Activated T-helper 1 cell treated with anti-CD3 and anti-CD28 coated beads, Interleukin-12 subunit alpha, Interleukin-12 subunit beta, Interleukin-2, Interleukin-4 antibody, amounts not matched to agents 30 ng/mL and 10 ng/mL and 1 ng/mL, durations not matched to agents 14 hours and 24 hours and 36 hours (primary cell): ENCODE results near the gene LMO1. TPM values are rescaled to one million over a fixed set of nuclear protein-coding genes. Genes with fewer than 3 reads are reported as not detected.

Experiments
- DNase-seq: peaks from one replicate; pipeline ENCODE4 v3.0.0; 2021; ENCODE audit warnings: low spot score
- H3K27ac Mint-ChIP-seq: one replicate; pipeline ENCODE4 v1.8.0; 2021; ENCODE audit warnings: mild to moderate bottlenecking, mixed read lengths
- H3K27me3 Mint-ChIP-seq: one replicate; pipeline ENCODE4 v1.8.0; 2022; ENCODE audit warnings: mild to moderate bottlenecking, moderate library complexity, mixed read lengths; ENCODE audit not compliant: insufficient read depth
- H3K36me3 Mint-ChIP-seq: one replicate; pipeline ENCODE4 v1.8.0; 2021; ENCODE audit warnings: low read depth, mixed read lengths
- H3K4me1 Mint-ChIP-seq: one replicate; pipeline ENCODE4 v1.8.0; 2021; ENCODE audit warnings: low read depth, mixed read lengths
- H3K4me3 Mint-ChIP-seq: one replicate; pipeline ENCODE4 v1.8.0; 2021; ENCODE audit warnings: mild to moderate bottlenecking, moderate library complexity, mixed read lengths
- H3K9me3 Mint-ChIP-seq: one replicate; pipeline ENCODE4 v1.8.0; 2021; ENCODE audit warnings: mixed read lengths
- intact Hi-C: fragments of 100-400 bp; cut with micrococcal nuclease; formaldehyde crosslinking; loops from one replicate; pipeline ENCODE4 v1.15.1; 2024
- total RNA-seq: library from RNA; stranded (reverse); gene quantifications from 2 replicates; pipeline ENCODE4 v1.2.3, GENCODE V29; 2022

LMO1 gene
- total RNA-seq, 1 donor from 2014 or later: not detected

DNA sequence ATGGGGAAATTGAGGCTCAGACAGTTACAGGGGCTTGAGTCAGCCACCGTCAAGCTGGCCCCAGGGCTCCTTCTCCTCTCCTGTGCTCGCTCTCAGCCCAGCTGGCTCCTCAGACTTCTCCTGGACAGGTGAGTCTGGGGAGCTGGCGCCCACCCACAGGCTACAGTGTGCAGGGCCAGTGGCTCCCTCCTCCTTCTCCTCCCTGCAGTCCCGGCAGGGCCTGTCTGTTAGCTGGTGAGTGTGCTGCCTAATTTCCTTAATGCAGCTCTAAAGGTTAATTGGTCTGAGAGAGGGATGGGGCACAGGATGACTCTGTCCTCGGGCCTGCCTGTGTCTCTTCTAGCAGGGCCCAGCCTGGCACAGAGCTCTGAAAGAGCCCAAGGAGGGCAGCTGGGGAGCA is 31.7 kb downstream of the LMO1 start:
- Mint-ChIP-seq H3K4me3 (no peak overlapping the region), H3K4me1 (no peaks in the 10 kb centered on the region), H3K36me3 (no peaks in the 10 kb centered on the region), H3K27ac (no peak overlapping the region), H3K27me3 (peaks cover 6% of the 10 kb centered on the region), H3K9me3 (no peaks in the 10 kb centered on the region)
- intact Hi-C loops: no loop called here
- DNase-seq: no peak

DNA sequence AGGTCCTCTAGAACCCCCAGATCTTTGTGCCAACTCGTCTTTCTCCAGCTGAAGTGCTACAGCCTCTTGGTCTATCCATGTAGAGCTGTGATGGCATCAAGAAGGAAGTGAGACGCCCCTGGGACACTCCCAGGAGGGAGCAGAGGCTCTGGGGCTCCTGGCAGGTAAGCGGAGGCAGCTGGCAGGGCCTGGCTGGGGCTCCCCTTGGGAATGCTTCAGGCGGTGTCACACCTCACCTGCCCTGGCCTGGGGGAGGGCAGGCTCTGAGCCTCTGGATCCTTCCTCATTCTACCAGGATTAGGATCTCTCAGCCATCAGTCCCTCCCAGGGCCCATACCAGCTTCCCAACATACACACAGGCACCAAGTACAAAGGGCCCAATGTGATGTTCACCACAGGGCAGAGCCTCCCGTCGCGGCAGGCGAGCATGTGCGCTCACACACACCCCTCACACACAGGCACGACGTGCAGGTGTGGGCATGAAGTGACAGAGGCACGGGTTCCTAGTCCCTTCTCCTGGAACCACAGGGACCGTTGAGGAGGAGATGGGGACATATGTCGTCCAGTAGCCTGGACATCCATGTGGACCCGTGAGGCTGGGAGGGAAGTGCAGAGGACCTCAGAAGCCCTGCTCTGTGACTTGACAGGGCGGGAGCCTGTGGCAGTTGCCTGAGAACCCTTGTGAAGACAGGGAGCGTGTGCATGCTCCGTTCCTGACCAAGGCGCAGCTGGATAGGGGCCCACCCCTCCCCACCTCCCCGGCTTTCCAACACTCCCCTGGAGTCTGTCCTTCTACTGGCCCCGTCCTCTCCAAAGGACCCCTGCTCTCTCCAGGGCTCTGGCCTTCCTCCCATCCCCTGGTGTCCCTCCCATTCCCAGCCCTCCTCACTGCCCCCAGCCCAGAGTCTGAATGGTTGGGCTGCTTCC is 32.5 kb downstream of the LMO1 start:
- Mint-ChIP-seq H3K27ac (no peak overlapping the region), H3K9me3 (no peaks in the 10 kb centered on the region), H3K4me3 (no peak overlapping the region), H3K36me3 (no peaks in the 10 kb centered on the region), H3K27me3 (peaks cover 7% of the 10 kb centered on the region), H3K4me1 (no peaks in the 10 kb centered on the region)
- DNase-seq: no peak
- intact Hi-C loops: no loop called here

DNA sequence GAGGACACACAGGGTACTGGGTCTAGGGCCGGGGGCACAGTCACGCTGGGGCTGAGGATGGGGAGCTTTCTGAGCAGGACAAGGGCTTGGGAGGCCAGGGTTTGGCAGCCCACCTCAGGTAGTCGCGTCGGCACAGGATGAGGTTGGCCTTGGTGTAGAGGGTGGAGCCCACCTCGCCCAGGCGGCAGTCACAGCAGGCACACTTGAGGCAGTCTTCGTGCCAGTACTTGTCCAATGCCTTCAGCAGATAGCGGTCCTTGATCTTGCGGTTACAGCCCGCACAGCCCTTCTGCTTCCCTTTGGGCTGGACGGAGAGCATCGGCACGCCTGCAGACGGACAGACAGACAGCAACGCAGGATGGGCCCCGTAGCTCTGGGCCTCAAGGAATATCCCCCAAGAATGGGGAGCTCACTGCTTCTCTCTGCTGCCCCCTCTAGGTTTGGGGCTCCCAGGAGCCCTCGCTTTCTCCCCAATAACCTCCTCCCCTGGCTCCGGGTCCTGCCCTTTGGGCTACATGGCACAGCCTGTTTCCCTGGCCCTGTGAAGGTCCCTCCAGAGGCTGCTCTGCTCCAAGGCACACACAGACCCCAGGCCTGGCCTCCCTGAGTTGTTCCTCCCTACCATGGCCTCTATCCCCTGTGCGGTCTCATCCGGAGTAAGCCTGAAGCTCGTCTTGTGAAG is 33.4 kb downstream of the LMO1 start:
- intact Hi-C loops: no loop called here

DNA sequence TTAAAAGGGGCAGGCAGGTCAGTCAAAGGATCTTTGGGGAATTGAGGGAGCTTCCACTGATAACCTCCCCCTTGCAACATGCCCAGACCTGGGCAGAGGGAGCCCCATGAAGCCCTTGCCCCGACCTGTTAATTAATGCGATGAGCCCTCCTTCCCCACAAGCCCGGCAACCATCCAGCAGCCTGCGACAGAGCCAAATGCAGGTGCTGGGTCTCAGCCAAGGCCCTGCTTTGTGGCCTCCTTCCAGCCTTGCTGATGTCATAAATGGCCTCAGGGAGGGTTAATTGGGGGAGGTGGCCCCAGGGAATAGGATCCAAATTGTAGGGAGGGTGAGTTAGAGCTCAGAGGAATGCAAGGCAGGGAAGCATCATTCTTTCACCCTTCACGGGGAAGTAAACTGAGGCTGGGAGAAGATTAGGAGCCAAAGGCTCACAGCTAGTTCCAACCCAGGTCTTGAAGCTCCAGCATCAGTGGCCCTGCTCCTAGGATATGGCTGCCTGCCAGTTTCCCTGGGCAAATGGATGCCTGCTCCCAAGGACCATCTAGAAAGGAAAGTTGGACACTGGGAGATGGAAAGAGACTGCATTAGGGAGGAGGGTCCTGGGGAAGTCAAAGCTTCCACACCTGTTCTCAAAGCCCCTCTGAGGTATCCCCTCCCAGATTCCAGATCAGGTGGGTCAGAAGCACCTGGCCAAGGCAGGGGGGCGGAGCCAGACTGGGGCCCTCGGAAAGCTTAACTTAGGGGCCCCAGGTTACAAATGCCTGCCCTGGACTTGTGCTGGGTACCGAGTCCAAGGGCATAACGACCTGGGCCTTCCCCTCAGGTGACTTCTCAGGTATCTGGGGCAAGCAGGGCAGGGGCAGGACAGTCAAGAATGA is 34.1 kb downstream of the LMO1 start:
- no peak overlapping the region for H3K4me3 Mint-ChIP-seq
- DNase-seq: no peak
- H3K9me3 Mint-ChIP-seq: no peaks in the 10 kb centered on the region
- no peaks in the 10 kb centered on the region for H3K36me3 Mint-ChIP-seq
- H3K27ac Mint-ChIP-seq: no peak overlapping the region
- peaks cover 7% of the 10 kb centered on the region for H3K27me3 Mint-ChIP-seq
- H3K4me1 Mint-ChIP-seq: peaks cover 4% of the 10 kb centered on the region
- intact Hi-C loops: no loop called here

More for the DNA sequence above, 33.4 kb downstream of the LMO1 start:
- H3K4me3 Mint-ChIP-seq: no peak overlapping the region
- peaks cover 7% of the 10 kb centered on the region for H3K27me3 Mint-ChIP-seq
- DNase-seq: no peak
- peaks cover 4% of the 10 kb centered on the region for H3K4me1 Mint-ChIP-seq
- H3K27ac Mint-ChIP-seq: no peak overlapping the region
- no peaks in the 10 kb centered on the region for H3K9me3 Mint-ChIP-seq
- no peaks in the 10 kb centered on the region for H3K36me3 Mint-ChIP-seq

DNA sequence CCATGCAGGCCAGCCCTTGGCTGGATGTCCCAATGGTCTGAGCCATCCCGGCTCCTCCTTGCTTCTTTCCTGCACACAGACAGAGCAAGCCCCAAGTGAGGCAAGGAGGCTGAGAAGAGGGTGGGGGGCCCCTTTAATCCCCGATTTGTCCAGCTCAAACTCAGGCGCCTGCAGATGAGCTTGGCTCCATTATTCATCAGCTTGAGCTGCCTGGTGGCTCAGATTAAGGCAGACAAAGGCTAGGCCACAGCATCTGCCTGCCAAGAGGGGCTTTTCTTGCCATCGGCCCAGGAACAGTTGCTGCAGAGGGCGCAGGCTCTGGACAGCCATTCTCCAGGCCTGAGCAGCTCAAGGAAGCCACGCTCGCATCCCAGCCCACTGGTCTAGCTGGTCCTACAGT is 35.4 kb downstream of the LMO1 start:
- H3K9me3 Mint-ChIP-seq: no peaks in the 10 kb centered on the region
- no peak overlapping the region for H3K27ac Mint-ChIP-seq
- no peak for DNase-seq
- H3K4me1 Mint-ChIP-seq: peaks cover 10% of the 10 kb centered on the region
- peaks cover 12% of the 10 kb centered on the region for H3K27me3 Mint-ChIP-seq
- no peak overlapping the region for H3K4me3 Mint-ChIP-seq
- intact Hi-C loops: no loop called here
- no peaks in the 10 kb centered on the region for H3K36me3 Mint-ChIP-seq

DNA sequence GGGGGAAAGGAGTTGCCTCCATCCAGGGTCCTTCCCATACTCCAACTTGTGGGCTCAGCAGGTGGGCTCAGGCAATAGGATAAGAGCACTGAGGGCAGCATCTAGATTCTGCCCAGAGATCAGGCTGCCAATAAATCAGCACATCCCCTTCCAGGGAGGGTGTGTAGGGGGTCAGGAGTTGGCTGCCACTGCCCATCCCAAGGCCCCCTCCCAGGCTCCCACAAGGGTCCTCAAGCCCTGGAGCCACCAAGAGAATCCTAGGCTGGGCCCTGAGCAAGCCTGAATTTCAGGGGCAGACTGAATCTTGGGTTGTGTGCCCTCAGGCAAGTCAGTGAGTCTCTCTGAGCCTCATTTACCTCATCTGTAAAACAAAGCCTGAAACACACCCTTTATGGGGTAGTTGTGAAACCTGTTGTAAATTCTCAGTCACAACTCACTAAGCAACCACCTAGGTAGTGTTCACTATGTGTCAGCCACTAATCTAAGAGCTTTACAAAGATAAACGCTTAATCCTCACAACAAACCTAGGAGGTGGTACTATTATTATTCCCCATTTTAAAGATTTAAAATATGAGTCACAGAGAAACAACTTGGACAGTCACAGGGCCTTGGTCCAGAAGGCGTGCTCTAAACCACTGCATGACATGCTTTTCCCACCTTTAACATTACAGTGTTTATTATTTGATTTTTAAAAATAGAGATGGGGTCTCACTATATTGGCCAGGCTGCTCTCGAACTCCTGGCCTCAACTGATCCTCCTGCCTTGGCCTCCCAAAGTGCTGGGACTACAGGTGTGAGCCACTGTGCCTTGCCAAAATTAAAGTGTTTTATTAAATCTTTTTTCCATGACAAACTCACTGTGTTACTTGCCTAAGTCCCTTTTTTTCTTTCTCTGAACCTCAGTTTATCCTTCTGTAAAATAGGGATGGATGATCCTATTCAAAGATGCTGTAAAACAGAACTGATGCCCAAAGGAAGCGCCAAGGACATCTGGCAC is 36.2 kb downstream of the LMO1 start:
- no peaks in the 10 kb centered on the region for H3K36me3 Mint-ChIP-seq
- H3K4me1 Mint-ChIP-seq: peaks cover 14% of the 10 kb centered on the region
- intact Hi-C loops: no loop called here
- H3K4me3 Mint-ChIP-seq: no peak overlapping the region
- no peak overlapping the region for H3K27ac Mint-ChIP-seq
- H3K27me3 Mint-ChIP-seq: peaks cover 12% of the 10 kb centered on the region
- no peak for DNase-seq
- H3K9me3 Mint-ChIP-seq: no peaks in the 10 kb centered on the region

DNA sequence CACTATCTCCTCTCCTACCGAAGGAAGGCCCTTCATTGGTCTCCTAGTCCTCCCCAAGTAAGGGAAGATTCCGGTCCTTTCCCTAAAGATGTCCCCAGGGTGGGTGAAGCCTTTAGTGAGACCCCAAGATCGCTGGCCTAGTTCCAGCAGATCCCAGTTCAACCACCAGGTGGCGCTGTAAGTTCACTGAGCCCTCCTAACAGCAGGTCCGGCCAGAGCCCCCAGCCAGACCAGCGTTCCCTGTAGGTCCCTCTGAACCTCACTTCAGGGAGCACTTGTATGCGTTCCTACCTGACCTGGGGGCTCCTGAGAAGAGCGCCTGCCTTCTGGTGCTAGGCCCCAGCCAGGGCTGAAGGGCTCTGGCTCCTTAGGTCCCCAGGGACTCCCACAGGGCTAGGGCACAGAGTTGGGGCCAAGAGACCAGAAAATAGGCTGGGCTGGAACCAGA is 38.1 kb downstream of the LMO1 start:
- H3K9me3 Mint-ChIP-seq: no peaks in the 10 kb centered on the region

DNA sequence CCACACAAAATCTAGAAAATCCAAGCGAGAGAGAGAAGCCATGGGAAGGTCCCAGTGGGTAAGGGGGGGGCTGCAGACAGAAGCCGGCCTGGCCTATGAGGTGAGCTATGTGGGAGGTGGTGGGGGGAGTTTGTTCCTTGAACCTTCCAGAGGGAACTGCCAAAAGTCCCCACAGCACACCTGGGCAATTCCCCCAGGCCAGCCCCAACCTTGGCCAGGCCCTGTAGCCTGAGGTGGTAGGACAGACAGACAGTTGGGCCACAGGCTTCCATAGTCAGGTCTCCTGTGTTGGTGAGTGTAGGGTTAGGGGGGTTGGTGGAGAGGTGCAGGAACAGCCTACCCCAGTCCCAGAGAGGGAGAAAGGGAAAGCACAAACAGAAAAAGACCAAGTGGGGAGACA is 39.0 kb downstream of the LMO1 start:
- Mint-ChIP-seq H3K9me3 (no peaks in the 10 kb centered on the region), H3K4me3 (no peak overlapping the region), H3K4me1 (peaks cover 16% of the 10 kb centered on the region), H3K27ac (no peak overlapping the region), H3K36me3 (no peaks in the 10 kb centered on the region), H3K27me3 (peaks cover 14% of the 10 kb centered on the region)
- DNase-seq: no peak
- intact Hi-C loops: loop anchor here (1.0 kb wide), 3 partner anchors 39 to 735 kb away; partner anchors contain the start of gene LMO1

More for the DNA sequence above, 38.1 kb downstream of the LMO1 start:
- peaks cover 12% of the 10 kb centered on the region for H3K27me3 Mint-ChIP-seq
- intact Hi-C loops: loop anchor here (1.0 kb wide), 3 partner anchors 38 to 734 kb away; partner anchors contain the start of gene LMO1
- no peaks in the 10 kb centered on the region for H3K36me3 Mint-ChIP-seq
- peak; percentile 40 for DNase-seq
- H3K4me3 Mint-ChIP-seq: no peak overlapping the region
- peak overlapping the region; percentile 47 for H3K27ac Mint-ChIP-seq
- peaks cover 16% of the 10 kb centered on the region for H3K4me1 Mint-ChIP-seq

DNA sequence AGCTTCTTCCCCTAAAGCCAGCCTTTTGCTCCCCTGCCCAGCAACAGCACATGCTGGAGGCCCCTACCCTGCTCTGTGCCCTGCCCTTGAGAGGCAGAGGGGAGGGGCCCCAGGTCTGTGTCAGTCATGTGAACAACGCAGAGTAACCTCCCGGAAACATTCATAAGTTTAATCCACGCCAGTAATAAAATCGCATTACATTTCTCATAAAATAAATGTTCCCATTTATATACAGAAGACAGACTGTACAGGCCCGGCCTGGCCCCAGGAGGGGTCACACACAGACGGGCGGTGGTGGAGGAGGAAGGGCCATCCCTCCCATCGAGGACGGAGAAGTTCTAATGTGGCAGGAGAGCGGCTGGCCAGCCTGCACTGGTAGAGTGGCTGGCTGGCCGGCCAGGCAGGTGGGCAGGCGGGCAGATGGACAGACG is 39.5 kb downstream of the LMO1 start:
- Mint-ChIP-seq H3K9me3 (no peaks in the 10 kb centered on the region), H3K27ac (no peak overlapping the region), H3K4me1 (peaks cover 16% of the 10 kb centered on the region), H3K4me3 (no peak overlapping the region), H3K36me3 (no peaks in the 10 kb centered on the region), H3K27me3 (peaks cover 11% of the 10 kb centered on the region)
- no peak for DNase-seq
- intact Hi-C loops: no loop called here

DNA sequence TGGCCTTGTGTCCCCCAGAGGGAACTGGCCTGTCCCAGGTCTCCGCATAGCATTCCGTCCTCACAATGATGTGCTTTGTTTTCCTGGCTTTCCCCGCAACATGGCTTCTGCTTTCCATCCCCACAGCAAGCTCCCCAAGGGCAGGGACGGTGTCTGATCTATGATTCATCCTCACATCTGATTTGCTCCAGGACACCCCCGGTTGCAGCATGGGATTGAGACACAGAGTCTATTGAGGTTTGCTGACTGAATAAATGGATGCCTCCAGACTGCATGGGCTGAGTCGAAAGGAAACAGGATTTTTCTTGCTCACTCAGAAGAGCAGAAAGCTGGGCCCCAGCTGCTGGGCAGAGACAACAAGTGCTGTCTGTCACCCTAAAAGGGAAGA is 40.2 kb downstream of the LMO1 start:
- Mint-ChIP-seq H3K9me3 (no peaks in the 10 kb centered on the region), H3K36me3 (no peaks in the 10 kb centered on the region), H3K4me3 (no peak overlapping the region), H3K4me1 (peaks cover 16% of the 10 kb centered on the region), H3K27ac (no peak overlapping the region), H3K27me3 (peaks cover 11% of the 10 kb centered on the region)
- DNase-seq: no peak
- intact Hi-C loops: no loop called here

DNA sequence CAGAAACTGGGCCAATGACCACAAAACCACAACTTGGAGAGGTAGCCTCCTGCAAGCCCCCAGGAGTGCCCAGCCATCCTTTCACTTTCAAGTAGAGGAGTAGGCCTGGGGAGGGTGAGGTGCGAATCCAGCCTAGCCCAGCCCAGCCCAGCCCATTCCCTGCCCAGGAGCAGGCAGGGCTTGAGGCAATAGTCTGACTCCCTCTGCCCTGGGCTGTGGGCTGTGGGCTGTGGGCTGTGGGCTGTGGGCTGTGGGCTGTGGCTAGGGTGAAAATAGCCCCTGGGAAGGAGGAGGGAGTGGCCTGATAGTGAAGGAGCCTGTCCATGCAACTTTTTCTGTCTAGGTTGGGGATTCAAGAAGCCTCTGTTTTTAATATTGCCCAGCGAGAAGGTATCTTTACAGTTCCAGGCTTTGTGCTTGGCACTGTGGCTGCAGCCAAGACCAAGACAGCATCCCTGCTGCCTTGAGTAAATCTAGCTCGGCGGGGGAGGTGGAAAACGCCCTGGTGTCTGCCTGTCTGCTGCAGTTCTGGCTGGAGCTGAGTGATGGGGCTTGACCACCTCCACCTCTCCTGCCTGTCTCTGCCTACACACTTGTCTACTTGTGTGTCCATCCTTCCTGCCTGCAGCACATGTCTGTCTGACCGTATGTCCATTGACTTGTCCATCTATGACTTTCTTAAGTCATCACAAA is 40.7 kb downstream of the LMO1 start:
- no peak for DNase-seq
- peaks cover 16% of the 10 kb centered on the region for H3K4me1 Mint-ChIP-seq
- intact Hi-C loops: no loop called here
- peaks cover 11% of the 10 kb centered on the region for H3K27me3 Mint-ChIP-seq
- H3K9me3 Mint-ChIP-seq: no peaks in the 10 kb centered on the region
- no peak overlapping the region for H3K4me3 Mint-ChIP-seq
- H3K27ac Mint-ChIP-seq: no peak overlapping the region
- H3K36me3 Mint-ChIP-seq: no peaks in the 10 kb centered on the region
